ENCODE measurements around the gene ARMC9.
"Not testable (repeated sequence)": the region's sequence is repeated elsewhere in the genome, so short reads cannot be mapped to it uniquely, and the experiment has no call there.

ARMC9 gene

DNA sequence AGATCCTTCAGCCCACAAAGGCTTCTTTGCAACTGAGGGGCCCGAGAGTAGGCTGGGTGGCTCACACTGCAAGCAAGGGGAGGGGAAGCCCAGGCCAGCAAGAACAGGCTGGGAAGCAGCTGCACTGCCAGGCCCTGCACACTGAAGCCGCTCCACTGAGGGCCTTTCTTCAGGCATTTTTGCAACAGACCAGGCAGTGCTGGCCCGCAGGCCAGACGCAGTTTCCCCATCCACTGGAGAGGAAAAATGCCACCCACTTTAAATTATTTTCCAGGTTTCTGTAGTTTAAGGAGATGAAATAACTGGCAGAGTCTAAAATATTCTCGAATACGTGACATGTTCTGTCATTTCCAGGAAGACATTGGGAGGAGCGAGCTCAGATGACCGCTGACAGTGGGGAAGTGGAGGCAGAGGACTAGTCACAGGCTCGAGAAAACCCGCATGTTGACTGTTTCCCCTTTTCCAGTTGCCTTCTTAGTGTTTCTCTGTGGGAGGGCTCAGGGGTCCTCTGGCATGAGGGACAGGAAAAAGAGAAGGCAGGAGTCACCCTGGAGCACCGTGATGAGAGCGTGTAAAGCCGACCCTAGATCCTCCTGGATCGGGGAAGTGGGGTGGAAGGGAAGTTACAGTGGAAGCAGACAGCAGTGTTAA lies 143.8 kb downstream of the ARMC9 start:
- DNase-seq (ENCODE audit: low spot score) = no peak

DNA sequence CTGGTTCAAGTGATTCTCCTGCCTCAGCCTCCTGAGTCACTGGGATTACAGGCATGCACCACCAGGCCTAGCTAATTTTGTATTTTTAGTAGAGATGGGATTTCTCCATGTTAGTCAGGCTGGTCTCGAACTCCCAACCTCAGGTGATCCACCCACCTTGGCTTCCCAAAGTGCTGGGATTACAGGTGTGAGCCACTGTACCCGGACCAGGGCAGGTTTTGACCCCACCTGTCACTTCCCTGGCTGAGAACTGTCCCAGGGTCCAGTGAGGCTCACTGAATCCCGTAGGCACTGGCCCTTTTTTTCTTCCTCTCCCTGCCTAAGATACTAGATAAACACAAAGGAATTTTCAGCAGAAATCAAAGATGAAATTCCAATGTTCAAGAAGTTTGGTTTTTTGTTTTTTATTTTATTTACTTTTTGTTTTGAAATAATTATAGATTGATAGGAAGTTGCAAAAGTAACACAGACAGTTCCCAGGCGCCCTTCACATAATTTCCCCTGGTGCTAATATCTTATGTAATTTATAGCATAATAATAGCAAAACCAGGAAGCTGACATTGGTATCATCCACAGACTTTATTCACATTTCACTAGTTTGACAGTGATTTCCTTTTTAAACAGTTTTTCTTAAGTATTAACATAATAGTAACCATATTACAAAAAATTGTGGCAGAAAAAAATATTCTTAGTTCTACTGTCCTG lies 144.7 kb downstream of the ARMC9 start:
- no peak for DNase-seq (ENCODE audit: low spot score)

DNA sequence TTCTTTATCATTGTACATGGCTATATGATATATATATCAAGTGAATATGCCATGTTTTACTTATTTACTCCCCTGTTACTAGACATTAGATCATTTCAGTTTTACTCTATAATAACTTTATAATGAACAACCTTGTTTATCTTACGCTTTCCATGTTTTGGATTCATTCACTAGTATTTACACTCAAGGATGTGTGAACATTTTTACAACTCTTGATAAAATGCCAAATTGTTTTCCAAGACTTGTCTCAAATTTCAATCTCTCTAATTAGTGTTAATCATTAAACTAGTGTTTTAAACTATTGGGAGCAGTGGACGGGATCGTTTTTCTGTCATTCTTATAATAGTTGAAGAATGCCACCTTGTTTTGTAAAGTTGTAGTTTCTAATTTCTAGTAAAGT lies 145.6 kb downstream of the ARMC9 start:
- no peak for DNase-seq (ENCODE audit: low spot score)

GRCh38 chr2:231344851-231345250 lies 146.4 kb downstream of the ARMC9 start:
- no peak for DNase-seq (ENCODE audit: low spot score)

GRCh38 chr2:231347081-231347480 lies 148.7 kb downstream of the ARMC9 start:
- DNase-seq (ENCODE audit: low spot score) = no peak

GRCh38 chr2:231347638-231348037 lies 149.2 kb downstream of the ARMC9 start:
- no peak for DNase-seq (ENCODE audit: low spot score)

- DNase-seq (ENCODE audit: low spot score) = no peak
Measured at GRCh38 chr2:231348173-231348572, 149.7 kb downstream of the ARMC9 start.

- DNase-seq (ENCODE audit: low spot score) = peak; percentile 97
Measured at GRCh38 chr2:231348704-231349373, 150.4 kb downstream of the ARMC9 start.

- not testable (repeated sequence) for DNase-seq (ENCODE audit: low spot score)
Measured at GRCh38 chr2:231349374-231349735, 150.9 kb downstream of the ARMC9 start.

GRCh38 chr2:231351648-231352047 lies 153.2 kb downstream of the ARMC9 start:
- DNase-seq (ENCODE audit: low spot score) = no peak

GRCh38 chr2:231353469-231353868 lies 155.0 kb downstream of the ARMC9 start:
- DNase-seq (ENCODE audit: low spot score) = no peak

GRCh38 chr2:231355508-231356465 lies 157.4 kb downstream of the ARMC9 start:
- no peak for DNase-seq (ENCODE audit: low spot score)

GRCh38 chr2:231356466-231356844 lies 158.0 kb downstream of the ARMC9 start:
- no peak for DNase-seq (ENCODE audit: low spot score)

- no peak for DNase-seq (ENCODE audit: low spot score)
Measured at GRCh38 chr2:231357048-231357447, 158.6 kb downstream of the ARMC9 start.

DNA sequence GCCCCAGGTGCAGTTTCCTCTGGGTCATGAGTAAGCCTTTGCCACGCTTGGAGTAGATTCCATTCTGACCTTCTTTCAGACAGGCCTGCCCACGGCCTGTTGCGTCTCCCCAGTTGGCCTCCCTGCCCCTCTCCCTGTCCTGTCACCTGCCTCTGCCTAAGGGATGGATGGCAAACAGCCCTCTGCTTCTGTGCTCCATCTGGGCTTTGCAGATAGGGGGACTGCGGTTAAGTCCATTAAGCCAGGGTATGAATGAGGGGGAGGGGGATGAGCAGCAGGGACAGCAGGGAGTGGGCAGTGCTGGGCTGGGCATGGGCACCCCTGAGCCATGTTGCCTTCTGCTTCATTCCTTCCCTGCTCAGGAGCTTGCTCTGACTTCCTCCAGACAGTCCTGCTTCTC lies 159.5 kb downstream of the ARMC9 start:
- DNase-seq (ENCODE audit: low spot score) = no peak

GRCh38 chr2:231359441-231359840 lies 161.0 kb downstream of the ARMC9 start:
- DNase-seq (ENCODE audit: low spot score) = no peak

GRCh38 chr2:231359948-231360347 lies 161.5 kb downstream of the ARMC9 start:
- DNase-seq (ENCODE audit: low spot score) = no peak

DNA sequence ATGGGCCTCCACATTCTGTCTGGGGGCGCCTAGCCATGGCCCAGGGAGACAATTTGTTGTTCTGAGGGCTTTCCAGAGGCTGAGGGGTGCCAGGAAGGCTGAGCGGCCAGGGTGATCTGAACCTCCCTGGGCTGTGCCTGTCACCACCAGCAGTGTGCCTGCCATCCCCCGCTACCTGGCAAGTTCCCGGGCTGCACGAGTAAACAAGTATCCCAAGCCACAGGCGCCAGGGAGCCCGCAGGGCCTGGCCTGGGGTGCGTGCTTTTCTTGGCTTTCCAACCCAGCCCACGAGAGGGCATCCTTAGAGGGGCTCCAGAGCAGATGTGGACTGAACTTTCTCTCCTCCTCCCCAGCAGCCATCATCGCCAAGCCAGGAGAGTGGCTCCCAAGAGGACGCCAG lies 162.0 kb downstream of the ARMC9 start:
- DNase-seq (ENCODE audit: low spot score) = no peak

- peak; percentile 23 for DNase-seq (ENCODE audit: low spot score)
Measured at GRCh38 chr2:231360881-231361371, 162.5 kb downstream of the ARMC9 start.

GRCh38 chr2:231361701-231362554 lies 163.5 kb downstream of the ARMC9 start:
- peak; percentile 22 for DNase-seq (ENCODE audit: low spot score)

GRCh38 chr2:231362555-231363184 lies 164.2 kb downstream of the ARMC9 start:
- no peak for DNase-seq (ENCODE audit: low spot score)
